Activated CD4-positive, alpha-beta T cell treated with anti-CD3 and anti-CD28 coated beads, Interleukin-2, amount 10 ng/mL, durations not matched to agents 24 days and 14 days (primary cell): ENCODE measurements around the gene ACD. TPM values are rescaled to one million over a fixed set of nuclear protein-coding genes. Genes with fewer than 3 reads are reported as not detected.

Experiments used
- DNase-seq: peaks from one replicate; pipeline ENCODE4 v3.0.0; 2022
- H3K27ac Mint-ChIP-seq: one replicate; pipeline ENCODE4 v1.8.0; 2022; ENCODE audit warnings: mild to moderate bottlenecking, mixed read lengths
- H3K27me3 Mint-ChIP-seq: one replicate; pipeline ENCODE4 v1.8.0; 2022; ENCODE audit warnings: mixed read lengths
- H3K36me3 Mint-ChIP-seq: one replicate; pipeline ENCODE4 v1.8.0; 2022; ENCODE audit warnings: low read depth, mild to moderate bottlenecking, mixed read lengths
- H3K4me1 Mint-ChIP-seq: one replicate; pipeline ENCODE4 v1.8.0; 2021; ENCODE audit warnings: mixed read lengths
- H3K4me3 Mint-ChIP-seq: one replicate; pipeline ENCODE4 v1.8.0; 2022; ENCODE audit warnings: mild to moderate bottlenecking, moderate library complexity, mixed read lengths
- H3K9me3 Mint-ChIP-seq: one replicate; pipeline ENCODE4 v1.8.0; 2021; ENCODE audit warnings: mixed read lengths
- intact Hi-C: fragments of 100-400 bp; cut with micrococcal nuclease; formaldehyde crosslinking; loops from one replicate; pipeline ENCODE4 v1.15.1; 2023
- total RNA-seq: library from RNA; stranded (reverse); gene quantifications from 2 replicates; pipeline ENCODE4 v1.2.3, GENCODE V29; 2022

The ACD gene
- total RNA-seq, 1 donor from 2014 or later: 54.0 TPM

DNA sequence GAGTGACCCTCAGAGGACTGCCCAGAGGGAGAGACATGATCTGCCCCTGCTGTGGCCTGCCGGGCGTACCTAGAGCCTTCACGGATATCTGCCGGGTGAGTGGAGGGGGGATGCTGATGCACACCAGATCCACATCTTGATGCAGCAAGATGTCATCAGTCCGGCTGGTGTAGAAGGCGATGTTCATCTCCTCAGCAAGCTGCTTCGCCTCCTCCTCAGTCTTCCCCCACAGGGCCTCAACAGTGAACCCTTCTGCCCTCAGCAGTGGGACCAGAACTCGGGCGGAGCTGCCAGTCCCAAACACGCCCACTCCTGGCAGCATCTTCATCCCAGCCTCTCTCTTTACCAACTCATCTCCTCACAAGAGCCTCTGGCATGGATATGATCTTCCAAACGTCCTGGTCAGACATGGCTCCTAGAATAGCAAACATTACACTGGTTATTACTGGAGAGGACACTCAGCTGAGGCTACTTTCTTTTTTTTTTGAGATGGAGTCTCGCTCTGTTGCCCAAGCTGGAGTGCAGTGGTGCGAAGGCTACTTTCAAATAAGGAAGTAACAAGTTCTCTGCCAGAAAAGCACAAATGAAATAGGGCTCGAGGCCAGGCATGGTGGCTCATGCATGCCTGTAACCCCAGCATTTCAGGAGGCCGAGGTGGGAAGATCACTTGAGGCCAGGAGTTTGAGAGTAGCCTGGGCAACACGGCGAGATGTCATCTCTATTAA is 25.5 kb upstream of the ACD start:
- Mint-ChIP-seq H3K4me1 (peaks cover 4% of the 10 kb centered on the region), H3K27ac (no peak overlapping the region), H3K36me3 (peaks cover 8% of the 10 kb centered on the region), H3K27me3 (no peaks in the 10 kb centered on the region), H3K9me3 (no peaks in the 10 kb centered on the region), H3K4me3 (no peak overlapping the region)
- intact Hi-C loops: no loop called here
- DNase-seq: no peak

DNA sequence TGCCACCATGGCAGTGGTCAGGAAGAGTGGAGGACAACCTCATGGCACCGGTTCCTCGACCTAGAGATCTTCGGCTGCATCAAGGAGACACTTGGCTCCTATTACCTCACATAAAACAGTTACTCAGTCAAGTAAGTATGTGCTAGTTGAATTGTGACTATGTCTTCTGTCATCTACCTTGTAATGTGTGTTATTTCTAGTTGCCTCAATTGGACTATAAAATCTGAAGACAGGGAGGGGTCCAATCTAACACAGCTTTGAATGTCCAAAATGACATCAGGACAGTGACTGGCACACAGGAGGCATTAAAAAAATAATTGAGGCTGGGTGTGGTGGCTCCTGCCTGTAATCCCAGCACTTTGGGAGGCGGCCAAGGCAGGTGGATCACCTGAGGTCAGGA is 23.7 kb upstream of the ACD start:
- Mint-ChIP-seq H3K4me3 (no peak overlapping the region), H3K4me1 (peaks cover 4% of the 10 kb centered on the region)

DNA sequence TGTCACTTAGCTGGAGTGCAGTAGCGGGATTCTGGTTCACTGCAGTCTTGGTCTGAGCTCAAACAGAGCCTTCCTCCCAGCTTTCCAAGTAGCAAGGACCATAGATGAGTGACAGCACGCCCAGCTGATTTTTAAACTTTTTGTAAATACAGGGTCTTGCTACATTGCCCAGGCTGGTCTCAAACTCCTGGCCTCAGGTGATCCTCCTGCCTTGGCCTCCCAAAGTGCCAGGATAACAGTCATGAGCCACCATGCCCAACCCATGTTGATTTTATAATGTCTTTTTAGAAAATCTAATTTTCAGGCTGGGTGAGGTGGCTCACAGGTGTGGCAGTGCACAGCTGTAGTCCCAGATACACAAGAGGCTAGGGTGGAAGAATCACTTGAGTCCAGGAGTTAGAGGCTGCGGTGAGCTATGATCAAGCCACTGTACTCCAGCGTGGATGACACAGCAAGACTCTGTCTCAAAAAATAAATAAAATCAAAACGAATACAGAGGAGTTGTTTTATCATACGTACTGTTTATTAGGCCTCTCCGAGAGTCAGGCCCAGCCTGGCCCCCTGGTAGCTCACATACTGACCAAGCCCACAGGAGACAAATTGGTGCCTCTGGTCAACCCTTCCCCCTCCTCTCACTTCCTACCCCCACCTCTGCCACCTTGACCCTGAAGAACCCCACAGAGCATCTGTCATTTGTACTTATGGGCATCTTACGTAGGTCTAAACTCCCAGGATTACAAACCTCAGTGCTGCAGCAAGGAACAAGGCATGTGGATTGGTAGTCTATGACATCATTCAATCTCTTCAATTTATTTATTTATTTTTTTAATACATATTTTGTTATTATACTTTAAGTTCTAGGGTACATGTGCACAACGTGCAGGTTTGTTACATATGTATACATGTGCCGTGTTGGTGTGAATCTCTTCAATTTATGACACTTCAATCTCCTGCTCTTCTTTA is 20.2 kb upstream of the ACD start:
- Mint-ChIP-seq H3K9me3 (no peaks in the 10 kb centered on the region), H3K36me3 (peaks cover 6% of the 10 kb centered on the region), H3K27ac (no peak overlapping the region), H3K4me3 (no peak overlapping the region), H3K27me3 (no peaks in the 10 kb centered on the region), H3K4me1 (no peaks in the 10 kb centered on the region)
- DNase-seq: no peak
- intact Hi-C loops: no loop called here

More for the DNA sequence above, 23.7 kb upstream of the ACD start:
- H3K27ac Mint-ChIP-seq: no peak overlapping the region
- H3K36me3 Mint-ChIP-seq: peaks cover 8% of the 10 kb centered on the region
- H3K27me3 Mint-ChIP-seq: no peaks in the 10 kb centered on the region
- no peaks in the 10 kb centered on the region for H3K9me3 Mint-ChIP-seq
- intact Hi-C loops: no loop called here
- DNase-seq: no peak

DNA sequence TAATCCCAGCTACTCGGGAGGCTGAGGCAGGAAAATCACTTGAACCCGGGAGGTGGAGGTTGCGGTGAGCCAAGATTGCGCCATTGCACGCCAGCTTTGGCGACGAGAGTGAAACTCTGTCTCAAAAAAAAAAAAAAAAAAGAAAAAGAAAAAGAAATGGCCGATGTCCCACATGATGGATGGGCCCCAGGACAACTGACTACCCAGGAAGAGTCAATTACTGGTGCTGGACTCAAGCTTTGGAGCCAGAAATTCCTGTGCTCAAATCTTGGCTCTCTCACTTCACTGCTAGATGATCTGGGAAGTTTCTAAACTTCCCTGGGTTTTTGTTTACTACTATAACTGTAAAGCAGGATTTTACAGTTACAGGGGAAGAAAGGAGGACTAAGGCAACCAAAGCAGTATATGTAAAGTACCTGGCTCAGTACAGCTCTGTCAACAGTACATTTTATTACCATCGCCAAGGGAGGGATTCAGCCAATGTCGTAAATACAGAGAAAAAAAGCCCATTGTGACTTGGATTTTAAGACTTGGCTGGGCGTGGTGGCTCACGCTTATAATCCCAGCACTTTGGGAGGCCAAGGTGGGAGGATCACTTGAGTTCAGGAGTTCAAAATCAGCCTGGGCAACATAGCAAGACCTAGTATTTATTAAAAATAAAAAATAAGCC is 18.4 kb upstream of the ACD start:
- peaks cover 2% of the 10 kb centered on the region for H3K36me3 Mint-ChIP-seq
- H3K4me3 Mint-ChIP-seq: no peak overlapping the region
- H3K27ac Mint-ChIP-seq: no peak overlapping the region
- no peaks in the 10 kb centered on the region for H3K9me3 Mint-ChIP-seq
- no peaks in the 10 kb centered on the region for H3K4me1 Mint-ChIP-seq
- no peaks in the 10 kb centered on the region for H3K27me3 Mint-ChIP-seq
- intact Hi-C loops: no loop called here
- no peak for DNase-seq

DNA sequence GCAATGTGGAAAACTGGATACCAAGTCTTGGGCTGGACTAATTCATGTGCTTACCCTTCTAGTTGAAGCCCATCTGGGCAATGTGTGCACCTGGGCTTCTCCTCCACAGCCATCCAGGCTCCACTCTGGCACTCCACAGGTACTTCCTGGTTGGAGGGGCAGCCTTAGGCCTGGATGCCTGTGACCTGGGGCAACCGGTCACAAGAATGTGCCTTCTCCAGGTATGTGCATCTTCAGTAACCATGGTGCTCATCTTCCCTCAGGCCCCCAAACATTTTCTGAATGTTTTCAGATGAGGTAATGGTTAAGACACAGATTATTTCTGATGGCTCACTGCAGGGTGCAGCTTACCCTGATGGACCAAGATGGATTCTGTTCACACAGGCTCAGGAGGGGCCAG is 17.7 kb upstream of the ACD start:
- no peak for DNase-seq
- H3K4me1 Mint-ChIP-seq: no peaks in the 10 kb centered on the region
- H3K27ac Mint-ChIP-seq: no peak overlapping the region
- intact Hi-C loops: no loop called here
- no peaks in the 10 kb centered on the region for H3K36me3 Mint-ChIP-seq
- H3K4me3 Mint-ChIP-seq: no peak overlapping the region
- H3K9me3 Mint-ChIP-seq: no peaks in the 10 kb centered on the region
- no peaks in the 10 kb centered on the region for H3K27me3 Mint-ChIP-seq

DNA sequence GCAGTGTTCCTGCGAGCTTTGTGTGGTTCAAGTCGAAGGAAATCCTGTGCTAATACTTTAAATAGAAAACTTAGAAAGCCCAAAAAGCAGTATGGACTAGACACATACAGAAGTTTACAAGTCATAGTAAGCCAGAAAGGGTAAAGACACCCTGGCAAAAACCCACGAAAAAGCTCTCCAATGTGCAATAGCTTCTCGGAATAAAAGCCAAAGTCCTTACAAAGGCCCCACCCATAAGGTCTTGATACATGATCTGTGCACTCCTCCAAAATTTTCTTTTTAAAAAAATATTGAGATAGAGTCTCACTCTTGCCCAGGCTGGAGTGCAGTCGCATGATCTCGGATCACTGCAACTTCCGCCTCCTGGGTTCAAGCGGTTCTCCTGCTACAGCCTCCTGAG is 16.9 kb upstream of the ACD start:
- Mint-ChIP-seq H3K36me3 (no peaks in the 10 kb centered on the region), H3K4me3 (no peak overlapping the region), H3K4me1 (peaks cover 4% of the 10 kb centered on the region), H3K27ac (no peak overlapping the region), H3K9me3 (no peaks in the 10 kb centered on the region), H3K27me3 (no peaks in the 10 kb centered on the region)
- no peak for DNase-seq
- intact Hi-C loops: no loop called here

DNA sequence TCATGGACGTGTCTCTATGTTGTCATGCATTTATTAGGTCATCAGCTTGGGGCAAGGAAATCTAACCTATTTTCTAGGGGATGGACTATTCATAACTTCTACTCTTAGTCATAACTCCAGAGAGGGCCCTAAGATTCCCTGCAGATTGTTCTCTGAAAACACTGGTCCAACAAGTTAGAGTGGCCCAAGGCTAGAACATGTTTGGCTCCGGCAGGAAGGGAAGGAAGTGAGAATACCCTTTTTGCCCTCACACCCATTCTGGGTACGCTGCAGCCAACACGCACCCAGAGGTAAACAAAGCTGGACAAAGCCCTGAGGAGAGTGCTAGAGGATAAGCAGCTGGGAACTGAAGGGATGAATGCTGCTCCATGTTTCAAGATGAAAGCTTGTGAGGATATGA is 16.5 kb upstream of the ACD start:
- Mint-ChIP-seq H3K4me3 (no peak overlapping the region), H3K27me3 (no peaks in the 10 kb centered on the region), H3K27ac (no peak overlapping the region), H3K36me3 (no peaks in the 10 kb centered on the region), H3K4me1 (peaks cover 4% of the 10 kb centered on the region), H3K9me3 (no peaks in the 10 kb centered on the region)
- intact Hi-C loops: no loop called here
- DNase-seq: no peak

DNA sequence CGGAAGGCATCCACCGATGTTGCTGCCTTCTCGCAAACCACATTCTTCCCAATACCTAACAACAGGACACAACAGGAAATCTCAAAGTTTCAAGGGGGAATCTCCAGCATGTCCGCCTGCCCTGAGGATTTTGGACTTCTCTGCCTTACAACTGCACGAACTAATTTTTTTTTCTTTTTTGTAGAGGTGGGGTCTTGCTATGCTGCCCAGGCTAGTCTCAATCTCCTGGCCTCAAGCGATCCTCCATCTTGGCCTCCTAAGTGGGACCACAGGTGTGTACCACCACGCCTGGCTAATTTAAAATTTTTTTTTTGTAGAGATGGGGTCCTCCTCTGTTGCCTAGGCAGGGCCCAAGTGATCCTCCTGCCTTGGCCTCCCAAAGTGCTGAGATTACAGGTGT is 15.9 kb upstream of the ACD start:
- intact Hi-C loops: no loop called here
- H3K27me3 Mint-ChIP-seq: no peaks in the 10 kb centered on the region

DNA sequence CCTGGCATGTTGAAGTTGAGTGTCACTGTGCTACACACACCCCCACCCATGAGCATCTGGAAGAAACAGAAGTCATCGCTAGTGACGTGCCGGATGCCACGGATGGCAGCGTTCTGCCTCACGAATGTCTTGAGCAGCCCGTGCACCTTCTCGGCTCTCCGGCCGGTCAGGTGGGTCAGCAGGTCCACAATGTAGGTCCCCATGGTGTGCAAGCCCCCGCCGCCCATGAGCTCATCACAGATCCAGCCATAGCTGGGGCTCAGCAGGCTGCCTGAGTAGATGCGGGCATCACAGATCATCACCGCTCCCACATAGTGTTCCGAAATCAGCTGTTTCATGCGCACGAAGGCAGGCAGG is 15.5 kb upstream of the ACD start:
- intact Hi-C loops: no loop called here
- Mint-ChIP-seq H3K36me3 (no peaks in the 10 kb centered on the region), H3K4me1 (peaks cover 4% of the 10 kb centered on the region), H3K9me3 (no peaks in the 10 kb centered on the region), H3K27ac (no peak overlapping the region), H3K27me3 (no peaks in the 10 kb centered on the region), H3K4me3 (no peak overlapping the region)
- no peak for DNase-seq

More for the DNA sequence above, 15.9 kb upstream of the ACD start:
- no peak overlapping the region for H3K27ac Mint-ChIP-seq
- DNase-seq: no peak
- H3K9me3 Mint-ChIP-seq: no peaks in the 10 kb centered on the region
- peaks cover 4% of the 10 kb centered on the region for H3K4me1 Mint-ChIP-seq
- H3K36me3 Mint-ChIP-seq: no peaks in the 10 kb centered on the region
- H3K4me3 Mint-ChIP-seq: no peak overlapping the region

DNA sequence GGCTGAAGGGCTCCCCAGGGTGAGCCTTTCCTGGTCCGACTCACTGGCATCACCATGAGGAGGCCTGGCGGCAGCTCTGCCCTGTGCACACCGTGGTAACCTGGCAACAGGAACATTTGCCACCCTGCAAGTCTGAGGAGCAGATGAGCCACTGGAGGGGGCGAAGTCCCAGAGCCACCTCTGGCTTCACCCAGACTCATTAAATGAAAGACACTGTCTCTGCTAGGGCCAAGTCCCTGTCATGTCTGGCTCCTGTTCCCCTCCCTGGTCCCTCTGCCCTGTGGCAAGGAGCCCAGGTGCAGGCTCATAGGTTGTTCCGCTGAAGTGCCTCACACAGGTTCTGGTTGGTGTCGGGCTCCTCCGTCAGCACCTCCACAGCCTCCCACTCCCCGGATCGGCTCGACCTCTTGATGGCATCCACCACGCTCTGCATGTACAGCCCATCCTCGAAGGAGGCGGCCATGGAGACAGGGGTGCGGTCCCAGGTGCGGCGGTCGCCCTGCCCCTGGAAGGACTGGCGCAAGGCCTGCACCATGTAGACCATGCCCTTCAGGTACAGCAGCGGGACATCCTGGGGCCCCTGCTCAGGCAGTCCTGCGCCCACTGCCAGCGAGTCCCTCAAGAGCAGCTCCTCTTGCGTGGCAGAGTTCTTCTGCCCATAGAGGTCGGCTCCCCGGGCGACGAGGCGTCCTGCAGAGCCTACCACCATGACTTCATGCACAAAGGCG is 15.0 kb upstream of the ACD start:
- Mint-ChIP-seq H3K27ac (no peak overlapping the region), H3K4me3 (no peak overlapping the region), H3K36me3 (no peaks in the 10 kb centered on the region), H3K27me3 (no peaks in the 10 kb centered on the region), H3K4me1 (peaks cover 4% of the 10 kb centered on the region), H3K9me3 (no peaks in the 10 kb centered on the region)
- no peak for DNase-seq
- intact Hi-C loops: no loop called here

DNA sequence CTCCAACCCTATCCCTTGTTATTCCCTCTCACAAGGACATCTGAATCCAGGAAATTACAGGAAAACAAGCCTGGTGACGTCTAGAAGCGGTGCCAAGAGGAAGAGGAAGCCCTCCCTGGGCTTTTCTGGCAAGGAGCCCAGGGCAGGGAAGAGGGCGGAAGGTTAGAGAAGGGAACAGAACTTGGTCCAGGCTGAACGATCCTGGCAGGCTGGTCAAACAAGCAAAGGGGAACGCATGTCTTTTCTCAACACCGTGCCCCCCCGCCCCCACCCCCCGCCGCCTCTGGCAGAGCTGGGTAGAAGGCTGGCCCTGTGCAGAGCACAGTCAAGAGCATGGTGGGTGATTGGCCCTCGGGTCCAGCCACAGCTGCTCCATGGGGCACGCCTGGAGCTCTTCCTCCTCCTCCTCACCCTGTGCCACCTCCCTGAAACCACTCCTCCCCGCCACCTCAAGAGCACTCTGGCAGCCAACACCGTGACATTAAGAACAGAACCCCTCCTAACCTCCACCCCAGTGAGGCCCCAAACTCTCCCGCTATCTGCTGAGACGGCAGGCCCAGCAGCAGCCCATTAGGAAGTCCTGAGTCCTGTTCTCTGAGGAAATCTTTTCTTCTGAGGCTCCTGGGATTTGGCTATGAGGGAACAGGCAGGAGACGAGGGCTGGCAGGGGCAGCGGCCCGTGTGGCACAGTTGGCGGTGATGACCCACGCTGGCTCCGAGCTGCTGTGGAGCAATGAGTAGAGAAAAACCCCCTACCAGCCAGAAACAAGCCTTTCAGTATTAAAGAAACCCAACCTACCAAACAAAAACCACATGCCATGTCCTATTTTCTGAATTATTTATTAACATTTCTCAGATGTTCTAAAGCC is 13.9 kb upstream of the ACD start:
- no peak for DNase-seq
- Mint-ChIP-seq H3K27me3 (no peaks in the 10 kb centered on the region), H3K4me1 (peaks cover 6% of the 10 kb centered on the region), H3K27ac (no peak overlapping the region), H3K4me3 (no peak overlapping the region), H3K36me3 (no peaks in the 10 kb centered on the region), H3K9me3 (no peaks in the 10 kb centered on the region)
- intact Hi-C loops: no loop called here

DNA sequence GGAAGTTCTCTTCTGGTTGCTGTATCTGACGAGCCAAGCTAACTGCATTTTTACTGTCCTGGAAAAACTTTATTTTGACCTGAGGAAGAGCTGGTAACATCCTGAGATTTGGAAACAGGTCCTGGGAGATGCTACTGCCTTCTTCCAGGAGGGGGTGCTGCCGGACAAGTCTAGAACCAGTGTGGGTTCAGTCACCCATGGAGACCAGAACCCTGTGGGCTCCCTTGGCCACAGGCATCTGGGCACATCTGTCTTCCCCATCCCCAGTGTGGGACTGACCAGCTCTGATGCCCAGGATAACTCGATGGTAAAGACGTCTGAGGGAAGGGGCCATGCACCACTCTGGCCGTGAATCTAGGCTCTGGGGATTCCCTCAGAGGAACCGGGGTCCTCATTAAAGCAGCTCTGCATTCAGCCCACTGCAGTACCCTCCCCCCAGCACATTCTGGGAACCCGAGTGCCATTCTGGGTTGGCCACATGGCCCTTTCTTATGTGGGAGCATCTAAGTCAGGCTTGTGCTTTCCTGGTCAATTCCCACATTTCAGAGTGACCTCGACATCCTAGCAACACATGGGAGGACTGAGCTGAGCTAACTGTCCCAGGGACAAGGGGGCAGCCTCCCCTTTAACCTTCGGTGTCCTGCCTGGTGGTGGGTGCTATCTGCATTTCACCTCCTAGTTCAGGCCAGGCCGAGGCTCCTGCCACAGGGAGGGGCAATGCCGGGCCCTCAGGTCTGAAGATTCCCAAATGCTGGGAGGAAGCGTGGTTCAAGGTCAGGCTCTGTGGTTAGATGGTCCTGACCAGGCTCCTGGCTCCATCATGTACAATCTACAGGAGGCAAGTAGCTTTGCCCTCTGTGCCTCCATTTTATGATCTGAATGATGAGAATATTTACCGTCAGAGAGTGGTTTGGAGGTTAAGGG is 12.9 kb upstream of the ACD start:
- H3K27me3 Mint-ChIP-seq: no peaks in the 10 kb centered on the region
- intact Hi-C loops: no loop called here
- no peaks in the 10 kb centered on the region for H3K36me3 Mint-ChIP-seq
- H3K4me1 Mint-ChIP-seq: peaks cover 10% of the 10 kb centered on the region
- no peak overlapping the region for H3K4me3 Mint-ChIP-seq
- H3K9me3 Mint-ChIP-seq: no peaks in the 10 kb centered on the region
- peak; percentile 90 for DNase-seq
- no peak overlapping the region for H3K27ac Mint-ChIP-seq
